Mesendoderm (in vitro differentiated cells): ENCODE measurements around the gene RBAK.
"Not testable (repeated sequence)": the region's sequence is repeated elsewhere in the genome, so short reads cannot be mapped to it uniquely, and the experiment has no call there.

Experiments used
- DNase-seq: peaks from one replicate; pipeline ENCODE4 v3.0.0; 2013
- H2AK5ac ChIP-seq: 2 replicates; pipeline ENCODE4 v1.6.1; 2013; ENCODE audit warnings: low read length, inconsistent platforms
- H2BK120ac ChIP-seq: 2 replicates; pipeline ENCODE4 v1.6.1; 2013; ENCODE audit warnings: low read depth, mild to moderate bottlenecking, low read length, moderate library complexity, mixed read lengths
- H2BK15ac ChIP-seq: replicated peaks from 2 replicates; pipeline ENCODE4 v1.6.1; 2013; ENCODE audit warnings: low read depth, mild to moderate bottlenecking, moderate library complexity
- H2BK5ac ChIP-seq: 2 replicates; pipeline ENCODE4 v1.6.1; 2013; ENCODE audit warnings: low read length, inconsistent platforms
- H3K18ac ChIP-seq: 2 replicates; pipeline ENCODE4 v1.6.1; 2013; ENCODE audit warnings: mild to moderate bottlenecking, low read length, mixed read lengths
- H3K23ac ChIP-seq: one replicate; pipeline ENCODE4 v1.6.1; 2013; ENCODE audit warnings: low read length
- H3K27ac ChIP-seq: 2 replicates; pipeline ENCODE4 v1.5.1; 2013; ENCODE audit warnings: low read depth, mild to moderate bottlenecking, inconsistent platforms, low read length, moderate library complexity
- H3K27me3 ChIP-seq: 2 replicates; pipeline ENCODE4 v1.6.1; 2013; ENCODE audit warnings: low read length, control low read depth, mild to moderate bottlenecking, inconsistent platforms; ENCODE audit not compliant: insufficient read depth, poor library complexity
- H3K36me3 ChIP-seq: 2 replicates; pipeline ENCODE4 v1.6.1; 2013; ENCODE audit warnings: low read length, inconsistent platforms; ENCODE audit not compliant: control insufficient read depth, insufficient read depth
- H3K4ac ChIP-seq: one replicate; pipeline ENCODE4 v1.6.1; 2013; ENCODE audit warnings: low read depth, mild to moderate bottlenecking, low read length, moderate library complexity
- H3K4me1 ChIP-seq: 2 replicates; pipeline ENCODE4 v1.6.1; 2013; ENCODE audit warnings: low read depth, low read length, inconsistent platforms; ENCODE audit not compliant: control insufficient read depth
- H3K4me2 ChIP-seq: 2 replicates; pipeline ENCODE4 v1.6.1; 2013; ENCODE audit warnings: low read length
- H3K4me3 ChIP-seq: 2 replicates; pipeline ENCODE4 v1.5.1; 2013; ENCODE audit warnings: mild to moderate bottlenecking, low read length
- H3K56ac ChIP-seq: one replicate; pipeline ENCODE4 v1.6.1; 2013; ENCODE audit warnings: low read length
- H3K79me1 ChIP-seq: 2 replicates; pipeline ENCODE4 v1.6.1; 2013; ENCODE audit warnings: low read length, inconsistent platforms
- H3K79me2 ChIP-seq: 2 replicates; pipeline ENCODE4 v1.6.1; 2013; ENCODE audit warnings: mild to moderate bottlenecking, low read length; ENCODE audit not compliant: control insufficient read depth, insufficient read depth
- H3K9ac ChIP-seq: 2 replicates; pipeline ENCODE4 v1.6.1; 2013; ENCODE audit warnings: low read length, inconsistent platforms
- H4K5ac ChIP-seq: one replicate; pipeline ENCODE4 v1.6.1; 2013; ENCODE audit warnings: low read length
- H4K8ac ChIP-seq: one replicate; pipeline ENCODE4 v1.6.1; 2013; ENCODE audit warnings: low read depth, mild to moderate bottlenecking, control low read depth, low read length, moderate library complexity
- WGBS: extraction: QIAGEN DNeasy Blood & Tissue Kit; methylation state at CpG from one replicate; pipeline ENCODE4 v1.1.7; 2013; ENCODE audit warnings: low lambda C conversion rate, missing lambda C conversion rate; ENCODE audit not compliant: insufficient coverage; ENCODE audit errors: extremely low coverage; 5-methylcytosine and 5-hydroxymethylcytosine counted together

The RBAK gene

GRCh38 chr7:5020098-5020497 is 25.6 kb upstream of the RBAK start:
- no peak overlapping the region for H4K5ac ChIP-seq
- H3K4me3 ChIP-seq: no peak overlapping the region
- no peak overlapping the region for H3K56ac ChIP-seq
- no peaks in the 10 kb centered on the region for H3K36me3 ChIP-seq
- no peak overlapping the region for H3K4me2 ChIP-seq
- no peaks in the 10 kb centered on the region for H3K4me1 ChIP-seq
- H2BK120ac ChIP-seq: no peak overlapping the region
- no peak overlapping the region for H3K18ac ChIP-seq
- H3K27ac ChIP-seq: no peak overlapping the region
- no peaks in the 10 kb centered on the region for H3K27me3 ChIP-seq
- no peak overlapping the region for H4K8ac ChIP-seq
- no peak overlapping the region for H3K4ac ChIP-seq
- no peaks in the 10 kb centered on the region for H3K79me2 ChIP-seq
- no CpG with 5 or more reads among the region's 9 CpGs for WGBS
- no peak overlapping the region for H3K9ac ChIP-seq
- no peak overlapping the region for H3K23ac ChIP-seq
- no peak overlapping the region for H2BK15ac ChIP-seq
- no peak overlapping the region for H2AK5ac ChIP-seq
- no peaks in the 10 kb centered on the region for H3K79me1 ChIP-seq
- DNase-seq: no peak
- no peak overlapping the region for H2BK5ac ChIP-seq

DNA sequence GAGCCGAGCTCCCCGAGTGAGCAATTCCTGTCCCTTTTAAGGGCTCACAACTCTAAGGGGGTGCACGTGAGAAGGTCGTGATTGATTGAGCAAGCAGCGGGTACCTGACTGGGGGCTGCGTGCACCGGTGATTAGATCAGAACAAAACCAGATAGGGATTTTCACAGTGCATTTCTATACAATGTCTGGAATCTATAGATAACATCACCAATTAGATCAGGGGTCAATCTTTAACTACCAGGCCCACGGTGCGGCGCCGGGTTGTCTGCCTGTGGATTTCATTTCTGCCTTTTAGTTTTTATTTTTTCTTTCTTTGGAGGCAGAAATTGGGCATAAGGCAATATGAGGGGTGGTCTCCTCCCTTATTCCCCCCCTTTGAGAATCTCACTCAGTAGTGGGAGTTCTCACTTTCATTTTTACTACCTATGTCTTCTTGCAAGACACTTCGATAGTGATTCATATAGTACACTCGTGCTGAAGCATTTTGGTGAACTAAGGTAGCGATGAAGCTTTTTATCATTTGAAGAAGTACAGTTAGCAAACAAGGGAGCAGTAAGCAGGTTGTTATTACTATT is 24.6 kb upstream of the RBAK start:
- DNase-seq, H3K23ac ChIP-seq, H3K18ac ChIP-seq, H2BK120ac ChIP-seq, H3K56ac ChIP-seq, H4K8ac ChIP-seq, H4K5ac ChIP-seq, H3K36me3 ChIP-seq, H3K4me2 ChIP-seq, H3K4me3 ChIP-seq, H2BK15ac ChIP-seq, H2BK5ac ChIP-seq, H2AK5ac ChIP-seq, H3K4ac ChIP-seq, H3K27ac ChIP-seq, H3K79me1 ChIP-seq, H3K4me1 ChIP-seq, H3K79me2 ChIP-seq, H3K9ac ChIP-seq, H3K27me3 ChIP-seq: not testable (repeated sequence)
- WGBS: no CpG with 5 or more reads among the region's 14 CpGs

GRCh38 chr7:5023626-5024025 is 22.0 kb upstream of the RBAK start:
- not testable (repeated sequence) for H2AK5ac ChIP-seq, DNase-seq, H3K27me3 ChIP-seq, H3K79me1 ChIP-seq, H3K4me1 ChIP-seq, H3K23ac ChIP-seq, H3K9ac ChIP-seq, H2BK15ac ChIP-seq, H4K8ac ChIP-seq, H3K4me3 ChIP-seq, H4K5ac ChIP-seq, H3K4ac ChIP-seq, H2BK5ac ChIP-seq, H3K79me2 ChIP-seq, H3K56ac ChIP-seq, H3K18ac ChIP-seq, H3K27ac ChIP-seq, H2BK120ac ChIP-seq, H3K4me2 ChIP-seq, H3K36me3 ChIP-seq
- no CpG with 5 or more reads among the region's 12 CpGs for WGBS

DNA sequence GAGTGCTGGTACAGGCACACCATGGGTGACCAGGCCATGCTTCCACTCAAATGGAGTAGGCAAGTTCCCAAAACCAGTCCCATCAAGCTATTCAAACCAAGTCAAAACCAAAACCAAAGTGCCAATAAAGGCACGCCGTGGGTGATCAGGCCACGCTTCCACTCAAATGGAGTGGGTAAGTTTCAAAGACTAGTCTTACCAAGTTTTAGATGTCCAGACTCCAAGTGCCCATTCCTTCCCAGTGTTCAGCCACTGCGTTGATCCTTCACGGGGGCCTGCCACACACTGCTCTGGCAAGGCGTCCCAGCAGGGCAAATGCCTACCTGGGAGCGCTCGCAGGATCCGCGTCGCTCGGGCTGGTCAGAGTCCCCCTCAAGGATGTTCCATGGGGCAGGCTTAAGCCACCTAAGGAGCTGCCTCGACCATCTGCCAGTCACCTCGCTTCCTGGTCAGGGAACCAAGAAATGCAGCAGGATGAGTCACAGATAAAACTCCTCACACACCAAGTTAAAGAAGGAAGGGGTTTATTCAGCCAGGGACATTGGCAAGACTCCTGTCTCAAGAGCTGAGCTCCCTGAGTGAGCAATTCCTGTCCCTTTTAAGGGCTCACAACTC is 17.8 kb upstream of the RBAK start:
- H3K9ac ChIP-seq, H3K27me3 ChIP-seq, H3K36me3 ChIP-seq, H3K56ac ChIP-seq, H3K18ac ChIP-seq, H2BK5ac ChIP-seq, H4K8ac ChIP-seq, H3K79me1 ChIP-seq, H3K4ac ChIP-seq, H2AK5ac ChIP-seq, H3K4me1 ChIP-seq, H2BK120ac ChIP-seq, H3K4me3 ChIP-seq, H2BK15ac ChIP-seq, H3K27ac ChIP-seq, H3K79me2 ChIP-seq, H3K4me2 ChIP-seq, H4K5ac ChIP-seq, H3K23ac ChIP-seq, DNase-seq: not testable (repeated sequence)
- WGBS: no CpG with 5 or more reads among the region's 14 CpGs

DNA sequence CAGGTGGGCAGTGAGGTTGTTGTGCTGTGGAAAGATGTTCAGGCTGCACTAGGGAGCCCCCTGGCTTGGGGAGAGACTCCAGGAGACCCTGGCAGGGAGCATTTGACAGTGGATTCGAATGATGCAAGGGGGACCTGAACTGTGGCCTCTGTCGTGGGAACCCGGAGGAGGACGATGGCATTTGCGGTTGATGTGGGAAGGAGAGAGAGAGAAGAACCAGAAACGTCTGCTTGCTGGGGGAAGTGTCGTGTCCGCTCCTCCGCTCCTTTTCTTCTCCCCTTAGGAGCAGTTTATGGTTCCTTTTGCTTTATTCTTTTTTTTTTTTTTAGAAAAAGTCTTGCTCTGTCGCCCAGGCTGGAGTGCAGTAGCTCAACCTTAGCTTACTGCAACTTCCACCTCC is 12.5 kb upstream of the RBAK start:
- H3K23ac ChIP-seq, H2BK5ac ChIP-seq, H3K56ac ChIP-seq, H3K27ac ChIP-seq, H2BK15ac ChIP-seq, H3K4me1 ChIP-seq, DNase-seq, H3K27me3 ChIP-seq, H3K4me3 ChIP-seq, H3K9ac ChIP-seq, H3K36me3 ChIP-seq, H3K18ac ChIP-seq, H3K79me2 ChIP-seq, H3K4ac ChIP-seq, H4K8ac ChIP-seq, H2AK5ac ChIP-seq, H3K79me1 ChIP-seq, H2BK120ac ChIP-seq, H4K5ac ChIP-seq, H3K4me2 ChIP-seq: not testable (repeated sequence)
- no CpG with 5 or more reads among the region's 10 CpGs for WGBS

DNA sequence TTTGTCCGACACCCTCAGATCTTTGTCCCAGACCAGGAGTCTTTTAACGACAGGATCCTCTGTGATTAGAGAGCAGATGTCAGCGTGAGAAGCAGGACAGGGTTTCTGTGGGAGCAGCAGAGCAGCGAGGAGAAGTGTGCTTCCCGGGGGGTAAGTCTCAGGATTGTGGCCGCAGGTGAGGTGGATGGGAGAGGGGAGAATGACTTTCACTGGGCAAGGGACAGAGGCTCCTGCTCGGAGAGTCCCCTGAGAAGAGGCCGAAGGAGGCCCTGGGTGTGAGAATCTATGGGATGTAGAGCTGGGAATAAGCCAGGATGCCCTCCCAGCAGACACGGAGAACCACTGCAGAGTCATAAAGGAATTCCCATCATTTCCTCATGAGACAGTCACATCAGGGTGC is 10.4 kb upstream of the RBAK start:
- Histone ChIP-seq H3K18ac (no peak overlapping the region), H3K56ac (no peak overlapping the region), H3K4me2 (no peak overlapping the region), H2BK5ac (no peak overlapping the region), H4K5ac (no peak overlapping the region), H3K9ac (no peak overlapping the region), H2BK15ac (no peak overlapping the region), H3K36me3 (no peaks in the 10 kb centered on the region), H4K8ac (no peak overlapping the region), H2AK5ac (no peak overlapping the region), H3K27ac (no peak overlapping the region), H3K79me1 (no peaks in the 10 kb centered on the region), H3K79me2 (no peaks in the 10 kb centered on the region), H3K4me1 (no peaks in the 10 kb centered on the region), H3K4ac (no peak overlapping the region), H3K4me3 (no peak overlapping the region), H2BK120ac (no peak overlapping the region), H3K27me3 (no peaks in the 10 kb centered on the region), H3K23ac (no peak overlapping the region)
- no CpG with 5 or more reads among the region's 9 CpGs for WGBS
- no peak for DNase-seq
